ENCODE data around the gene WDR41.

The WDR41 gene

GRCh38 chr5:77437194-77437593 is 54.9 kb downstream of the WDR41 start:
- no peaks in the 10 kb centered on the region for H3K9me3 ChIP-seq (ENCODE audit: insufficient read depth, low read length)
- H3K27me3 ChIP-seq (ENCODE audit: low read depth, low read length): no peaks in the 10 kb centered on the region
- no peaks in the 10 kb centered on the region for H3K79me2 ChIP-seq (ENCODE audit: low read length)
- TF ChIP-seq CTCF (IDR thresholded peaks at IDR 0.05; ENCODE audit: low read depth, low read length) (peak; percentile 61), EZH2phosphoT487 (IDR thresholded peaks at IDR 0.05; ENCODE audit: low read depth) (no peak)
- no peak overlapping the region for H3K9ac ChIP-seq (ENCODE audit: low read length)
- H3K27ac ChIP-seq (ENCODE audit: low read length): no peak overlapping the region
- H3K4me1 ChIP-seq (ENCODE audit: low read length): peaks cover 4% of the 10 kb centered on the region
- H3K4me2 ChIP-seq (ENCODE audit: low read length): no peak overlapping the region
- H4K20me1 ChIP-seq (ENCODE audit: insufficient read depth, low read length): no peaks in the 10 kb centered on the region
- H3K4me3 ChIP-seq (ENCODE audit: low read length): no peak overlapping the region
- H3K36me3 ChIP-seq (replicated peaks; ENCODE audit: low read depth, low read length): peaks cover 31% of the 10 kb centered on the region
- H2AFZ ChIP-seq (ENCODE audit: low read depth, low read length): no peak overlapping the region

GRCh38 chr5:77431719-77432118 is 60.4 kb downstream of the WDR41 start:
- Histone ChIP-seq H4K20me1 (ENCODE audit: insufficient read depth, low read length) (no peaks in the 10 kb centered on the region), H3K4me2 (ENCODE audit: low read length) (no peak overlapping the region), H3K9ac (ENCODE audit: low read length) (no peak overlapping the region), H3K36me3 (replicated peaks; ENCODE audit: low read depth, low read length) (peaks cover 45% of the 10 kb centered on the region), H3K9me3 (ENCODE audit: insufficient read depth, low read length) (no peaks in the 10 kb centered on the region), H3K4me1 (ENCODE audit: low read length) (peaks cover 11% of the 10 kb centered on the region), H3K27me3 (ENCODE audit: low read depth, low read length) (no peaks in the 10 kb centered on the region), H3K27ac (ENCODE audit: low read length) (no peak overlapping the region), H3K79me2 (ENCODE audit: low read length) (no peaks in the 10 kb centered on the region), H3K4me3 (ENCODE audit: low read length) (no peak overlapping the region), H2AFZ (ENCODE audit: low read depth, low read length) (no peak overlapping the region)
- TF ChIP-seq EZH2phosphoT487 (IDR thresholded peaks at IDR 0.05; ENCODE audit: low read depth) (no peak), CTCF (IDR thresholded peaks at IDR 0.05; ENCODE audit: low read depth, low read length) (no peak)

- Histone ChIP-seq H3K27me3 (ENCODE audit: low read depth, low read length) (no peaks in the 10 kb centered on the region), H3K4me2 (ENCODE audit: low read length) (no peak overlapping the region), H3K9ac (ENCODE audit: low read length) (no peak overlapping the region), H4K20me1 (ENCODE audit: insufficient read depth, low read length) (no peaks in the 10 kb centered on the region), H3K36me3 (replicated peaks; ENCODE audit: low read depth, low read length) (peaks cover 42% of the 10 kb centered on the region), H3K9me3 (ENCODE audit: insufficient read depth, low read length) (no peaks in the 10 kb centered on the region), H3K4me3 (ENCODE audit: low read length) (no peak overlapping the region), H3K4me1 (ENCODE audit: low read length) (peaks cover 11% of the 10 kb centered on the region), H3K79me2 (ENCODE audit: low read length) (no peaks in the 10 kb centered on the region), H3K27ac (ENCODE audit: low read length) (no peak overlapping the region), H2AFZ (ENCODE audit: low read depth, low read length) (no peak overlapping the region)
- TF ChIP-seq CTCF (IDR thresholded peaks at IDR 0.05; ENCODE audit: low read depth, low read length): no peak
- TF ChIP-seq EZH2phosphoT487 (IDR thresholded peaks at IDR 0.05; ENCODE audit: low read depth): no peak
Measured at GRCh38 chr5:77431286-77431685, 60.8 kb downstream of the WDR41 start.

GRCh38 chr5:77430726-77431125 is 61.4 kb downstream of the WDR41 start:
- H2AFZ ChIP-seq (ENCODE audit: low read depth, low read length): no peak overlapping the region
- no peaks in the 10 kb centered on the region for H3K9me3 ChIP-seq (ENCODE audit: insufficient read depth, low read length)
- H3K4me1 ChIP-seq (ENCODE audit: low read length): peaks cover 11% of the 10 kb centered on the region
- H3K79me2 ChIP-seq (ENCODE audit: low read length): no peaks in the 10 kb centered on the region
- TF ChIP-seq EZH2phosphoT487 (IDR thresholded peaks at IDR 0.05; ENCODE audit: low read depth): no peak
- no peak for TF ChIP-seq CTCF (IDR thresholded peaks at IDR 0.05; ENCODE audit: low read depth, low read length)
- no peak overlapping the region for H3K27ac ChIP-seq (ENCODE audit: low read length)
- H3K4me3 ChIP-seq (ENCODE audit: low read length): no peak overlapping the region
- H3K9ac ChIP-seq (ENCODE audit: low read length): no peak overlapping the region
- no peaks in the 10 kb centered on the region for H4K20me1 ChIP-seq (ENCODE audit: insufficient read depth, low read length)
- H3K36me3 ChIP-seq (replicated peaks; ENCODE audit: low read depth, low read length): peaks cover 37% of the 10 kb centered on the region
- no peaks in the 10 kb centered on the region for H3K27me3 ChIP-seq (ENCODE audit: low read depth, low read length)
- H3K4me2 ChIP-seq (ENCODE audit: low read length): no peak overlapping the region

Data from OCI-LY3 (cell line).